Activated T-helper 1 cell treated with anti-CD3 and anti-CD28 coated beads, Interleukin-2, amount 50 U/mL, for 16 hours (primary cell): ENCODE results near the gene PLET1.
"Not testable (repeated sequence)": the region's sequence is repeated elsewhere in the genome, so short reads cannot be mapped to it uniquely, and the experiment has no call there.

Experiments
- DNase-seq, 2 donors: peaks; one replicate each; pipeline ENCODE4 v3.0.0-alpha.2; 2020; ENCODE audit warnings: low read depth in 1 of 2, low spot score in 1 of 2

Gene PLET1

DNA sequence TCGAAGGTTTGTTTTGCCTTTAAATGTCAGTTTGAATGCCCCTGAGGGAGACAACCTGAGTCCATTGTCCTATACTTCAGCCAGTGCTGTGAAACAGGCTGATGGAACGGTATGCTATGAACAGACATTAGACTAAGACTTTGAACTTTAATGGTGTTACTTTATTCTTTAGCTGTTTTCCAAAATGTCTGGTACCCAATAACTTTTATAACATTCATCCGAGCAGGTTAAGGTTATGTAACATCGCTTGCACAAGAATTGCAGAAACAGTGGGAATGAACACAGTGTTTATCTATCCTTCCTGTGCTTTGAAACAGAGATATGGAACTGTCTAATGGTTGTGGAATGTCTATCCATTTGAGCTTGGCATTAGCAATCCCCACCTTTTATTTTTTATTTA lies 46.9 kb downstream of the PLET1 start:
- no peak for DNase-seq

DNA sequence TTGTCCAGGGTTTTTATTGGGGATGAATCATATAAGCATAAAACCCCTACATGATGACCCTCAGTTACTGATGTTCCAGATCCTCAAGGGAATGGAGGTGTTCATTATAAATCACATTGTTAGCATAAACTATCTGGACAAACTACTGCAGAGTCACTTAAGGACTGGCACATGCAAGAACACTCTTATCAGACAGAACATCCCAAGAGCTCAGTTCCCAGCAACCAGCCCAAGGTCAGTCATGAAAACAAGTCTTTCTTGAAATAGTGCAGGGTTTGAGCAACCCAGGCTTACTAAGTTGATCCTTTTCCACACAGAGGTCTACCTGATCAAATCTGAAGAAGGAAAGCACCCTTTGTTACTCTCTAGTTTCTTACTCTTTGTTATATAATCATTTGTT lies 48.0 kb downstream of the PLET1 start:
- no peak for DNase-seq

DNA sequence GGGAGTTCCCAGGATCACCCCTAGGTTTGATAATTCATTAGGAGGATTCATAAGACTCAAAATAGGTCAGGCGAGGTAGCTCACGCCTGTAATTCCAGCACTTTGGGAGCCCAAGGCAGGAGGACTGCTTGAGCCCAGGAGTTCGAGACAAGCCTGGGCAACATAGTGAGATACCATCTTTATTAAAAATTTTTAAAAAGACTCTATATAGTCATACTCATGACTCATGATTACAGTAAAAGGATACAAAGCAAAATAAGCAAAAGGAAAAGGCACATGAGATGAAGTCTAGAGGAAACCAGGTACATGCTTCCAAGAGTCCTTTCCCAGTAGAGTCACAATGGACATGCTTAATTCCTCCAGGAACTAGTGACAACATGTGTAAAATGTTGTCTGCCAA lies 48.4 kb downstream of the PLET1 start:
- DNase-seq, result no peak

DNA sequence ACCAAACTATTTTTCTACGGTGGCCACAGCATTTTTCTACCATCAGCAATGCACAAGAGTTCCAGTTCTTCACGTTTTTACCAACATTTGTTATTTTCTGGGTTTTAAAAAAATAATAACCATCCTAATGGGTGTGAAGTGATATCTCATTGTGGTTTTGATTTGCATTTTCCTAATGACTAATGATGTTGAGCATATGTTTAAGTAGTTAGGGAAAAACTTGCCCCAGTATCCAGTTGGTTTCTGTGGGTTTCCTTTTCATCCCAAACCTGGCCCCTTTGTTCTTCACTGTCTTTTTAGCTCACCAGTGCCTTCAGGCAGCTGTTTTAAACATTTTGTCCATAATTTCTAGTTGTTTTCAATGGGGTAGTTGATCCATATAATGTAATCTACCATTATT lies 49.1 kb downstream of the PLET1 start:
- no peak for DNase-seq

DNA sequence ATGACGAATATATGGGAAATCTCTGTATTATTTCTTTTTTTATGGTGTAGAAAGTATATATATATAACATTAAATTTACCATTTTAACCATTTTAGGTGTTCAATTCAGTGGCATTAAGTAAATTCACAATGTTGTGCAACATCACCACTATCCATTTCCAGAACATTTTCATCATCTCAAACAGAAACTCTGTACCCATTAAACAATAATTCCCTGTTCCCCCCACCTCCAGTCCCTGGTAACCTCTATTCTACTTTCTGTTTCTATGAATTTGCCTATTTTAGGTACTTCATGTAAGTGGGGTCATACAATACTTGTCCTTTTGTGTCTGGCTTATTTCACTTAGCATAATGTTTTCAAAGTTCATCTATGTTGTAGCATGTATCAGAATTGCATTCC lies 49.8 kb downstream of the PLET1 start:
- DNase-seq, result no peak

DNA sequence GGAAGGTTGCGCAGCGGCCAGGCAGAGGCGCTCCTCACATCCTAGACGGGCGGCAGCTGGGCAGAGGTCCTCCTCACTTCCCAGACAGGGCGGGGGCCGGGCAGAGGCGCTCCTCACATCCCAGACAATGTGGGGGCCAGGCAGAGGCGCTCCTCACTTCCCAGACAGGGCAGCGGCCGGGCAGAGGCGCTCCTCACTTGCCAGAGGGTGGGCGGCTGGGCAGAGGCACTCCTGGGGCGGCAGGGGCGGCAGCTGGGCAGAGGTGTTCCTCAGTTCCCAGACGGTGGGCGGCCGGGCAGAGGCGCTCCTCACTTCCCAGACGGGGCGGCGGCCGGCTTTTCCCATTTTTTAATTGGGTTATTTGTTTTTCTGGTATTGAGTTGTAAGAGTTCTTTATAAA lies 54.6 kb downstream of the PLET1 start:
- no peak for DNase-seq

DNA sequence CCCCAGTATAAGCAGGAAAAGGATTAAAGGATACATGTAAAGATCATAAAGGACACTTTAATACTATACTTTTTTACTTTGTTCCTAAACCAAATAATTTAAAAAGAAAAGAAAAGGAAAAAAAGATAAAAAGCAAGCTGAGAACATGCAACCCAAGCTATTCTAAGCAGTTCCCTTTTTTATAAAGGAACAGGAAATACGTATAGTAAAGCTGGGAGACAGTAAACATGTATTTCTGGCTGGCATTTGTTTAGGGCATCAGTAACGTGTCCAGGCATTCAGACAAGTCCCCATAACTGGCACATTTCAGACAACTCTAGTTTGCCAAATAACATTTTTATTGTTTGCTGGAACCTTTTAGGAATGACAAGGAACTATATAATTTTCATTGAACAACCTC lies 60.4 kb downstream of the PLET1 start:
- DNase-seq, result no peak

DNA sequence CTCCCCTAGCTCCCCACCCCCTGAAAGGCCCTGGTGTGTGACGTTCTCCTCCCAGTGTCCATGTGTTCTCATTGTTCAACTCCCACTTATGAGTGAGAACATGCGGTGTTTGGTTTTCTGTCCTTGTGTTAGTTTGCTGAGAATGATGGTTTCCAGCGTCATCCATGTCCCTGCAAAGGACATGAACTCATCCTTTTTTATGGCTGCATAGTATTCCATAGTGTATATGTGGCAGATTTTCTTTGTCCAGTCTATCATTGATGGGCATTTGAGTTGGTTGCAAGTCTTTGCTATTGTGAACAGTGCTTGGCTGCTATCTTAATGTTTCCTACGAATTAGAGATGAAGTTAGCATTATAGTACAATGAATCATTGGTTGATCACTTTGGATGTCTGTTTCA lies 61.6 kb downstream of the PLET1 start:
- DNase-seq, result not testable (repeated sequence)
